ENCODE results near the gene EPHB1.
"Not testable (repeated sequence)": the region's sequence is repeated elsewhere in the genome, so short reads cannot be mapped to it uniquely, and the experiment has no call there.

Gene EPHB1

DNA sequence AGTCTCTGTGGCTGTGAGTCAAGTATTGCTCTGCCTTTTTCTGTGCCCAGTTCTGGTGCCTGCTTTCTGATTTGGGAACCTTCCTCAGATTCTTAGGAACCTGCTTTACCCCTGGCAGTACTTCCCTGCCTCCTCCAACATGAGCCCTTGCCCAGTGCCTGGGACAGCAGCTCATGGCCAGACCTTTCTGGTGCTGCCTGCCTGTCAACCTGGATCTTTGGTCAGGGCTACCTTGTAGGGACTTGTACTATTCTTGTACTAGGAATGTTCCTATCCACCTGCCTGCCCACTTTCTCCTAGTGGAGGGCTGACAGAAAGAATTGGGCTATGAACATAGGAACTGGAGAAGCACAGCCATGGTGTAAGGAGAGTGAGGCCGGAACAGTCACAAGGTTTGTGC is 28.8 kb upstream of the EPHB1 start:
- no peak overlapping the region for H3K4me3 ChIP-seq (ENCODE audit: low read length)
- no peak for TF ChIP-seq ZNF274 (IDR thresholded peaks at IDR 0.05; ENCODE audit: low read depth, low read length)

DNA sequence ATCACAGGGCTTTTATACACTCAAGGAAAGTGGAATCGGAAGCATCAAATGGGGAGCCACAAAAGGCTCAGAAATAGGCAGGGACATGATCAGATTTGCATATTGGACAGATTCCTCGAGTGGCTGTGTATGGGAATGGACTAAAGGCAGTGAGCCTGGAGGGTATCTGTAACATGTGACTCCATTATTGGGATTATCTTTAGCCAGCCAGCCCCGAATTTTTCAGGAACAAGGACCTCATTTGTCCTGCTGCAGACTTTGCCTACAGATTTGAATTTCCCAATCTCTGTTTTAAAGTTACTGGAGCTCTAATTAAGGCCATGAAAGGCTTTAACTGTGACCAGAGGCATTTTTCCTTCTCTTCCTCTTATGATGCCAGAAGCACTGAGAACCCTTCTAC is 26.9 kb upstream of the EPHB1 start:
- TF ChIP-seq ZNF274 (IDR thresholded peaks at IDR 0.05; ENCODE audit: low read depth, low read length) = no peak
- H3K4me3 ChIP-seq (ENCODE audit: low read length) = no peak overlapping the region

- no peak overlapping the region for H3K4me3 ChIP-seq (ENCODE audit: low read length)
Observed at GRCh38 chr3:134768837-134769236, 26.2 kb upstream of the EPHB1 start.

GRCh38 chr3:134769287-134769868 is 25.7 kb upstream of the EPHB1 start:
- H3K4me3 ChIP-seq (ENCODE audit: low read length) = no peak overlapping the region
- no peak for TF ChIP-seq ZNF274 (IDR thresholded peaks at IDR 0.05; ENCODE audit: low read depth, low read length)

More at GRCh38 chr3:134768837-134769236, 26.2 kb upstream of the EPHB1 start:
- TF ChIP-seq ZNF274 (IDR thresholded peaks at IDR 0.05; ENCODE audit: low read depth, low read length) = no peak

- no peak overlapping the region for H3K4me3 ChIP-seq (ENCODE audit: low read length)
- TF ChIP-seq ZNF274 (IDR thresholded peaks at IDR 0.05; ENCODE audit: low read depth, low read length) = no peak
Observed at GRCh38 chr3:134772011-134772410, 23.0 kb upstream of the EPHB1 start.

- no peak overlapping the region for H3K4me3 ChIP-seq (ENCODE audit: low read length)
- TF ChIP-seq ZNF274 (IDR thresholded peaks at IDR 0.05; ENCODE audit: low read depth, low read length) = no peak
Observed at GRCh38 chr3:134772591-134772990, 22.5 kb upstream of the EPHB1 start.

GRCh38 chr3:134775831-134776230 is 19.2 kb upstream of the EPHB1 start:
- TF ChIP-seq ZNF274 (IDR thresholded peaks at IDR 0.05; ENCODE audit: low read depth, low read length) = no peak

GRCh38 chr3:134776518-134776917 is 18.5 kb upstream of the EPHB1 start:
- no peak for TF ChIP-seq ZNF274 (IDR thresholded peaks at IDR 0.05; ENCODE audit: low read depth, low read length)
- H3K4me3 ChIP-seq (ENCODE audit: low read length) = no peak overlapping the region

More at GRCh38 chr3:134775831-134776230, 19.2 kb upstream of the EPHB1 start:
- H3K4me3 ChIP-seq (ENCODE audit: low read length) = no peak overlapping the region

DNA sequence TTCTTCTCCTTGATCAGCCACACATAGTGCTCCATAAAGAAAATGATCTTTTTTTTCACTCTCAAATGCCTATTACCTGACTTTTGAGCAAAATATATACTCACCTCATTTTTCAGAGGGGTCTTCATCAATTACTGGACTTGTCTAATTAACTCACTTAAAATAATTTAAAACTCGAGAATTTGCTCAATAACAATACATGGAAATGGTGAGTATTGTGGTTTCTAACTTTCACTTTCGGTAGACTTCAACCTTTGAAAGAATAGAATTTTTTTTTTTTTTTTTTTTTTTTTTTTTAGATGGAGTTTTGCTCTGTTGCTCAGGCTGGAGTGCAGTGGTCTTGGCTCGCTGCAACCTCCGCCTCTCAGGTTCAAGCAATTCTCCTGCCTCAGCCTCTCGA is 17.7 kb upstream of the EPHB1 start:
- TF ChIP-seq ZNF274 (IDR thresholded peaks at IDR 0.05; ENCODE audit: low read depth, low read length) = no peak
- no peak overlapping the region for H3K4me3 ChIP-seq (ENCODE audit: low read length)

DNA sequence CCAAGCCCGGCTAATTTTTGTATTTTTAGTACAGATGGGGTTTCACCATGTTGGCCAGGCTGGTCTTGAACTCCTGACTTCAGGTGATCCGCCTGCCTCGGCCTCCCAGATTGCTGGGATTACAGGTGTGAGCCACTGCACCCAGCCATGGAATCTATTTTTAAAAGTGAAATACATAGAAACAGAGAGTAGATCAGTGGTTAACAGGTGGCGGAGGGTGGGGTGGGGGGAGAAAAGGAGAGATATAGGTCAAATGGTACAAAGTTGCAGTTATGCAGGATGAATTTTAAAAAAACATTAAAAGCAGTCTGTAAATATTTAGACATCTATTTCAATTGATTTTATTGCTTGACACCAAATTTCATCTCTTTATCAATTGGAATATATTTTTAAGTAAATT is 6.8 kb upstream of the EPHB1 start:
- not testable (repeated sequence) for H3K4me3 ChIP-seq (ENCODE audit: low read length)

DNA sequence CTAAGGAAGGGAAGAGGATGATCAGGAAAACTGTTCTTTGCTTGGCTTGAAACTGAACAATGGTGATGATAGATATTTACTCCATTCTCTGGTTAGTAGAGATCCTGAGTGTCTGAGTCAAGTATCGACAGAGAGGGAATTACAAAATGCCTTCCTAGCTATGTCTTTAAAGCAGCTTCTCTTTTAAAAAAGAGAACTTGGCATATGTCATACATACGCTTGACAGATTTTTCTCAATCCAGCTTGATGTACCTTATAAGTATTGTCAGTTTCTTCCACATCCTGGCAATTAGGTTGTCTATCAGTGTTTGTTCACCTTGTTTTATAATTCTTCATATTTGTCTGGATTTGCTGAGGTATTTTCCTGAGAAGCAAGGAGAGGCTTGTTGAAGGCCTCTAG is 5.0 kb upstream of the EPHB1 start:
- TF ChIP-seq ZNF274 (IDR thresholded peaks at IDR 0.05; ENCODE audit: low read depth, low read length) = no peak
- no peak overlapping the region for H3K4me3 ChIP-seq (ENCODE audit: low read length)

- no peak overlapping the region for H3K4me3 ChIP-seq (ENCODE audit: low read length)
- no peak for TF ChIP-seq ZNF274 (IDR thresholded peaks at IDR 0.05; ENCODE audit: low read depth, low read length)
Observed at GRCh38 chr3:134791992-134792391, 3.1 kb upstream of the EPHB1 start.

DNA sequence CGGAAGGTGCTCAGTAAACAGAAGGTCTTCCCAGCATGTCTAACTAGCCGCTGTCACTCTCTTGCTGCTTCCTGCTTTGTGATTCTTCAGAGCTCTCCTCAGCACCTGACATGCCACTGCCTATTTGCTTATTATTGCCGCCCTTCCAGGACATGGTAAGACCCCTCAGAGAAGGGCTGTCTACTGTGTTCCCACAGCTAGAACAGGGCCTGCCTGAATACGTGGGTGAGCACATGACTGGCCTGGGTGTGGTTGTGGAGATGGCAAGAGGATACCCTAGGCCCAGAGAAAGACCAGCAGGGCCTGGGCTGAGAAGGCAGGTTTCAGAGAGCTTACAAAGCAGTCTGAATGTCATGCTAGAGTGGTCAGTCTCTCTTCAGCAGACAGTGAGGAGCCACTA is 2.4 kb upstream of the EPHB1 start:
- no peak overlapping the region for H3K4me3 ChIP-seq (ENCODE audit: low read length)
- TF ChIP-seq ZNF274 (IDR thresholded peaks at IDR 0.05; ENCODE audit: low read depth, low read length) = no peak

DNA sequence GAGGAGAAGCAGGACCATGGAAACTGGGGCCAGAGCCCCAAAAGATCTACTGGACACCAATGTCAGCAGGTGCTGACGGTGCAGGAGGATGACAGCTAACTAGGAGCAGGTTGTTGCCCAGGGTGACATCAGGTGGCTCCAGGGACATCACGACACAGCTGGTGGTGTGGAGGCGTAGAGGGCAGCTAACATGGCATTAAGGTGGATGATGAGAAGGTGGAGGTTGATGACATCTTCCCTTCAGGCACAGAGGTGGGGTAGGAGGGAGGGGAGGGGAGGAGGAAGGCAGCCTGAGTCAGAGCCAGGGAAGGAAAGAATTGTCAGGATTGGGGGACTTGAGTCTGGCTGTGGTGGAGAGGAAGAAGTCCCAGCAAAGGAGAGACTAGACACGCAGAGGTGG is 1.5 kb upstream of the EPHB1 start:
- no peak for TF ChIP-seq ZNF274 (IDR thresholded peaks at IDR 0.05; ENCODE audit: low read depth, low read length)
- no peak overlapping the region for H3K4me3 ChIP-seq (ENCODE audit: low read length)

DNA sequence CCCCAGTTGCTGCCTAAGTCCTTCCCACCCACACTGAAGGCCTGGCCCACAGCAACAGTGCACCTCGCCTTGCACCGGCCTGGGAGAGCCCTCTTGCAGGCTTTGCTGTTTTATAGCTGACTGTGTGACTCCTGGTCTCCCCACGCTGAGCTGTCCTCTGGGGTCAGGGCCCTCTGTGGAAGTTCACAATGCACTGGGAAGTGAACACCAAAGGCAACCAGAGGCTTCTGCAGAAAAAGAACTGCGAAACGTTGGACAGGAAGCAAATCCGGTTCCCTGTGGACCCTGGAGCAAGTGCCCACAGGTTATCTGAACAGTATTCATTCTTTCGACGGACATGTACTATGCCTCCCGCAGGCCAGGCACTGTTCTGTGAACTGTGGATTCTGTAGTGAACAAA is 737 bp upstream of the EPHB1 start:
- no peak for TF ChIP-seq ZNF274 (IDR thresholded peaks at IDR 0.05; ENCODE audit: low read depth, low read length)
- H3K4me3 ChIP-seq (ENCODE audit: low read length) = no peak overlapping the region

GRCh38 chr3:134795746-134796280 is 753 bp downstream of the EPHB1 start:
- peak overlapping the region; percentile 66; the same call in 1 of the 2 replicates for H3K4me3 ChIP-seq (ENCODE audit: low read length)
- TF ChIP-seq ZNF274 (IDR thresholded peaks at IDR 0.05; ENCODE audit: low read depth, low read length) = no peak
